Activated T-helper 17 cell treated with anti-CD3 and anti-CD28 coated beads, Interleukin-2, amount 50 U/mL, for 72 hours (primary cell): ENCODE data around the gene MBTD1. TPM values are rescaled to one million over a fixed set of nuclear protein-coding genes. Genes with fewer than 3 reads are reported as not detected.
A peak's percentile ranks its signal among the peaks of the same experiment; 100 is the strongest.
"Not testable (repeated sequence)": the region's sequence is repeated elsewhere in the genome, so short reads cannot be mapped to it uniquely, and the experiment has no call there.

Source experiments
- ATAC-seq: fragments of 150-1000 bp; cut with Tn5 transposase; replicated peaks from 2 replicates; pipeline ENCODE4 v1.10.0; 2021; ENCODE audit warnings: mild to moderate bottlenecking, moderate library complexity
- H3K27ac Mint-ChIP-seq: one replicate; pipeline ENCODE4 v1.8.0; 2022; ENCODE audit warnings: mixed read lengths
- H3K27me3 Mint-ChIP-seq: one replicate; pipeline ENCODE4 v1.8.0; 2022; ENCODE audit warnings: mixed read lengths
- H3K36me3 Mint-ChIP-seq: one replicate; pipeline ENCODE4 v1.8.0; 2022; ENCODE audit warnings: low read depth, mild to moderate bottlenecking, mixed read lengths
- H3K4me1 Mint-ChIP-seq: one replicate; pipeline ENCODE4 v1.8.0; 2022; ENCODE audit warnings: mixed read lengths
- H3K4me3 Mint-ChIP-seq: one replicate; pipeline ENCODE4 v1.8.0; 2022; ENCODE audit warnings: mild to moderate bottlenecking, mixed read lengths
- H3K9me3 Mint-ChIP-seq: one replicate; pipeline ENCODE4 v1.8.0; 2022; ENCODE audit warnings: mixed read lengths
- total RNA-seq, 2 donors: library from RNA; stranded (reverse); gene quantifications; one replicate each; pipeline ENCODE4 v1.2.3, GENCODE V29; 2022

Gene MBTD1
- total RNA-seq, 2 donors from 2014 or later = 10.7 to 17.2 TPM

DNA sequence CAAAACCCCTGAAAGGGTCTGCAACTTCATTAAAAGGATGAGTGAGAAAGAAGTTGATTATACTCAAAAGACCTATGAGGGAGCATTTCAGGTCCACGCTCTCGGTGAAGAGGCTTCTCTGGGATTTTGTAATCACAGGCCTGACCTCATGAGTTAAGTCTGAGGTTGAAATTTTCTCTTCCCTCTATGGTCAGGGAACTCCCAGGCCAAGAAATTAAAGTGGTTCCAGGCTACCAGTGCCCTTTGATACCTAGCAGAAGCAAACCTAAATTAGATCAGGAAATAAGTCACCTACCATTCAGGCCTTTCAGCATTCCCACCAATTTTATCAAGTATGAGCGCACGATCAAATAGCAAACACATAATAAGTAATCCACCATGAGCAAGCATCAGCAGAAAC is 27.9 kb downstream of the MBTD1 start:
- no peaks in the 10 kb centered on the region for H3K27me3 Mint-ChIP-seq
- H3K27ac Mint-ChIP-seq = peak overlapping the region; percentile 21
- ATAC-seq = no peak
- H3K4me3 Mint-ChIP-seq = no peak overlapping the region
- peaks cover 11% of the 10 kb centered on the region for H3K36me3 Mint-ChIP-seq
- H3K9me3 Mint-ChIP-seq = no peaks in the 10 kb centered on the region
- H3K4me1 Mint-ChIP-seq = peaks cover 13% of the 10 kb centered on the region

GRCh38 chr17:51230306-51230705 is 29.5 kb downstream of the MBTD1 start:
- H3K9me3 Mint-ChIP-seq = no peaks in the 10 kb centered on the region
- no peak for ATAC-seq
- H3K27me3 Mint-ChIP-seq = no peaks in the 10 kb centered on the region
- peaks cover 15% of the 10 kb centered on the region for H3K36me3 Mint-ChIP-seq
- no peak overlapping the region for H3K4me3 Mint-ChIP-seq
- no peak overlapping the region for H3K27ac Mint-ChIP-seq
- H3K4me1 Mint-ChIP-seq = peaks cover 13% of the 10 kb centered on the region

DNA sequence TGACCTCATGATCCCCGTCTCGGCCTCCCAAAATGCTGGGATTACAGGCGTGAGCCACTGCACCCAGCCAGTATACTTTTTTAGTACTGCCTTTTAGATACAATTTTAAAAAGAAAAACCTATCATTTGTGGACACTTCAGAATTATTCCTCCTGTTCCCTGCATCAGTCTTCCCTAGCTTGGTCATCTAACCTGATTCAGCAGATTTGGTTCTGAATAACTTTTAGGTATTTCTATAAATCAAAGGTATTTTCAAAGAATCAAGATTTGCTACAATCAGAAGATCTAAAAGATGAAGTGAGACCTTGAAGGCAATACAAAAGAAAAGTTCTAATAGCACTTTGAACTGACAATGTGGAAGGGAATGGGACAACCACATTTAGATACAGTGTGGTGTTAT is 30.0 kb downstream of the MBTD1 start:
- H3K27me3 Mint-ChIP-seq = no peaks in the 10 kb centered on the region
- H3K4me1 Mint-ChIP-seq = peaks cover 17% of the 10 kb centered on the region
- no peaks in the 10 kb centered on the region for H3K9me3 Mint-ChIP-seq
- no peak overlapping the region for H3K4me3 Mint-ChIP-seq
- no peak for ATAC-seq
- H3K27ac Mint-ChIP-seq = no peak overlapping the region
- peaks cover 19% of the 10 kb centered on the region for H3K36me3 Mint-ChIP-seq

GRCh38 chr17:51228161-51228560 is 31.7 kb downstream of the MBTD1 start:
- peaks cover 25% of the 10 kb centered on the region for H3K36me3 Mint-ChIP-seq
- peaks cover 19% of the 10 kb centered on the region for H3K4me1 Mint-ChIP-seq
- no peaks in the 10 kb centered on the region for H3K27me3 Mint-ChIP-seq
- no peaks in the 10 kb centered on the region for H3K9me3 Mint-ChIP-seq
- ATAC-seq = no peak
- H3K4me3 Mint-ChIP-seq = no peak overlapping the region
- no peak overlapping the region for H3K27ac Mint-ChIP-seq

DNA sequence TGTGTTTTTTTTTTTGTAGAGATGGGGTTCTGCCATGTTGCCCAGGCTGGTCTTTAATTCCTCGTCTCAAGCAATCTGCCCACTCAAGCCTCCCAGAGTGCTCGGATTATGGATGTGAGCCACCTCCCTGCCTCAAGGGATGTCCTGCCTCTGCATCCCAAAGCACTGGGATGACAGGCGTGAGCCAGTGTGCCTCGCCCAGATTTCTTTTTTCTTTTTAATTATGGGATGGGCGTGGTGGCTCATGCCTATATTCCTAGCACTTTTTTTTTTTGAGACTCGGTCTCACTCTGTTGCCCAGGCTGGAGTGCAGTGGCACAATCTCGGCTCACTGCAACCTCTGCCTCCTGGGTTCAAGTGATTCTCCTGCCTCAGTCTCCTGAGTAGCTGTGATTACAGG is 34.3 kb downstream of the MBTD1 start:
- H3K4me3 Mint-ChIP-seq, ATAC-seq, H3K27me3 Mint-ChIP-seq, H3K9me3 Mint-ChIP-seq: not testable (repeated sequence)
- Mint-ChIP-seq H3K36me3 (peaks cover 50% of the 10 kb centered on the region), H3K4me1 (peaks cover 11% of the 10 kb centered on the region), H3K27ac (peak overlapping the region; percentile 72)

GRCh38 chr17:51224402-51225262 is 35.2 kb downstream of the MBTD1 start:
- Mint-ChIP-seq H3K4me3 (no peak overlapping the region), H3K27me3 (no peaks in the 10 kb centered on the region), H3K36me3 (peaks cover 59% of the 10 kb centered on the region), H3K4me1 (peaks cover 6% of the 10 kb centered on the region), H3K27ac (peak overlapping the region; percentile 72), H3K9me3 (no peaks in the 10 kb centered on the region)
- no peak for ATAC-seq

- no peaks in the 10 kb centered on the region for H3K9me3 Mint-ChIP-seq
- peaks cover 90% of the 10 kb centered on the region for H3K36me3 Mint-ChIP-seq
- no peak overlapping the region for H3K27ac Mint-ChIP-seq
These were observed 38.5 kb downstream of the MBTD1 start for GRCh38 chr17:51221322-51221721.

DNA sequence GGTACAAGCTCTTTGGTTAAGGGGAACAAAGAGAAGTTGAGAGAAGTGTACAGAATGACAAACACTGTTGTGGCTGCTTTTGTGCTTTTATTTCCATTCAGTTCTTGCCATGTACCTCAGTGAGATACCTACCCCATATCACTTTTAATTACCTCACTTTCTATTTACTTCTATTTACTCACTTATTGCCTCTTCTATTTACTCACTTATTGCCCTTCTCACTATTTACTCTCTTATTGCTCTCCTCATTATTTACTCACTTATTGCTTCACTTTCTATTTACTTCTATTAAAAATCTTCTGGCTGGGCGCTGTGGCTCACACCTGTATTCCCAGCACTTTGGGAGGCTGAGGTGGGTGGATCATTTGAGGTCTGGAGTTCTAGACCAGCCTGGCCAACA is 41.9 kb downstream of the MBTD1 start:
- no peaks in the 10 kb centered on the region for H3K9me3 Mint-ChIP-seq
- H3K4me1 Mint-ChIP-seq = no peaks in the 10 kb centered on the region
- H3K27me3 Mint-ChIP-seq = no peaks in the 10 kb centered on the region
- H3K4me3 Mint-ChIP-seq = no peak overlapping the region
- no peak overlapping the region for H3K27ac Mint-ChIP-seq
- no peak for ATAC-seq
- peaks cover 96% of the 10 kb centered on the region for H3K36me3 Mint-ChIP-seq

More at GRCh38 chr17:51221322-51221721, 38.5 kb downstream of the MBTD1 start:
- Mint-ChIP-seq H3K4me1 (peaks cover 6% of the 10 kb centered on the region), H3K4me3 (no peak overlapping the region), H3K27me3 (no peaks in the 10 kb centered on the region)
- no peak for ATAC-seq

GRCh38 chr17:51214920-51215319 is 44.9 kb downstream of the MBTD1 start:
- H3K27ac Mint-ChIP-seq = no peak overlapping the region
- H3K27me3 Mint-ChIP-seq = no peaks in the 10 kb centered on the region
- ATAC-seq = no peak
- peaks cover 93% of the 10 kb centered on the region for H3K36me3 Mint-ChIP-seq
- no peaks in the 10 kb centered on the region for H3K4me1 Mint-ChIP-seq
- no peaks in the 10 kb centered on the region for H3K9me3 Mint-ChIP-seq
- no peak overlapping the region for H3K4me3 Mint-ChIP-seq

DNA sequence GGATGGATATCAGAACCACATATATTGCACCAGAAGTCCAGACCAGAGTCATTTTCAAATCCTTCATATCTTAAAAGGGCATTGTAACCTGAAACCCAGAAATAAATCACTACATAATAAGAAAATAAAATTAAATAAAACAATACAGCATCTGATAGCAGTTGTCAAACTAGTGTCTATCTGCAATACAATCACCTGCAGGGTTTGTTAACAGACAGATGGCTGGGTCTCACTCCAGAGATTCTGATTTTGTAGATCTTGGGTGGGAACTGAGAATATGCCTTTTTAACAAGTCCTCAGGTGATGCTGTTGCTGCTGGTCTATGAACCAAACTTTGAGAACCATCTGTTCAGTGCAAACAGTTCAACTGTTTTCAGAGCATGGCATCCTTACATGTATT is 56.0 kb downstream of the MBTD1 start:
- no peaks in the 10 kb centered on the region for H3K27me3 Mint-ChIP-seq
- H3K4me1 Mint-ChIP-seq = no peaks in the 10 kb centered on the region
- no peak overlapping the region for H3K27ac Mint-ChIP-seq
- no peak for ATAC-seq
- peaks cover 94% of the 10 kb centered on the region for H3K36me3 Mint-ChIP-seq
- H3K4me3 Mint-ChIP-seq = no peak overlapping the region
- H3K9me3 Mint-ChIP-seq = no peaks in the 10 kb centered on the region

- H3K4me3 Mint-ChIP-seq = no peak overlapping the region
- peak overlapping the region; percentile 67 for H3K27ac Mint-ChIP-seq
- H3K4me1 Mint-ChIP-seq = no peaks in the 10 kb centered on the region
- H3K9me3 Mint-ChIP-seq = no peaks in the 10 kb centered on the region
- no peaks in the 10 kb centered on the region for H3K27me3 Mint-ChIP-seq
- peaks cover 85% of the 10 kb centered on the region for H3K36me3 Mint-ChIP-seq
- ATAC-seq = no peak
These were observed 59.0 kb downstream of the MBTD1 start for GRCh38 chr17:51200846-51201245.

DNA sequence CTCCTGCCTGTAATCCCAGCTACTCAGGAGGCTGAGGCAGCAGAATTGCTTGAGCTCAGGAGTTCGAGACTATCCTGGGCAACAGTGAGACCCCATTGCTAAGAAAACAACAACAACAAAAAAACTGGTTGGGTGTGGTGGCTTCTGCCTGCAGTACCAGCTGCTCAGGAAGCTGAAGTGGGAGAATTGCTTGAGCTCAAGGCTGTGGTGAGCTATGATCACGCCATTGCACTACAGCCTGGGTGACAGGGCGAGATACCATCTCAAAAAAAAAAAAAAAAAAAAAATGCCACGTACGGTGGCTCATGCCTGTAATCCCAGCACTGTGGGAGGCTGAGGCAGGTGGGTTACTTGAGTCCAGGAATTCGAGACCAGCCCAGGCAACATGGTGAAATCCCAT is 59.6 kb downstream of the MBTD1 start:
- H3K27ac Mint-ChIP-seq = no peak overlapping the region

DNA sequence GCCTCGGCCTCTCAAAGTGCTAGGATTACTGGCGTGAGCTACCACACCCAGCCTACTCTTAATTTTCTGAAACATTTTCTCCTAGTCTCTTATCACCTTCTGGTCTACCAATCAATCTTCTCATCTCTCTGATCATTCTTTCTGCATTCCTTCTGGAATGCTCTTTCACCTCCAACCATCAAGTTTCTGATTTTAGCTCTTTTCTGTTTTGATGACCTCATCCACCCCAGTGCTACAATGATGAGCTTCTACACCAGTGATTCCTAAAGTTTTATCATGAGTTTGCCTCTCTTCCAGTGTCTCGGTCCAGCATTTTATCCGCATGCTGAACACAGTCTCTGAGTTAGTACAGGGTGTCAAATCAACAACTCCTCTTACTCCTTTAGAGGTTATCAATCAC is 62.1 kb downstream of the MBTD1 start:
- Mint-ChIP-seq H3K4me3 (no peak overlapping the region), H3K27ac (peak overlapping the region; percentile 9), H3K27me3 (no peaks in the 10 kb centered on the region), H3K36me3 (peaks cover 78% of the 10 kb centered on the region), H3K9me3 (no peaks in the 10 kb centered on the region), H3K4me1 (no peaks in the 10 kb centered on the region)
- no peak for ATAC-seq

More for the DNA sequence above, 59.6 kb downstream of the MBTD1 start:
- peaks cover 79% of the 10 kb centered on the region for H3K36me3 Mint-ChIP-seq
- H3K9me3 Mint-ChIP-seq = no peaks in the 10 kb centered on the region
- H3K4me3 Mint-ChIP-seq = no peak overlapping the region
- peak; percentile 23 for ATAC-seq
- no peaks in the 10 kb centered on the region for H3K27me3 Mint-ChIP-seq
- no peaks in the 10 kb centered on the region for H3K4me1 Mint-ChIP-seq

DNA sequence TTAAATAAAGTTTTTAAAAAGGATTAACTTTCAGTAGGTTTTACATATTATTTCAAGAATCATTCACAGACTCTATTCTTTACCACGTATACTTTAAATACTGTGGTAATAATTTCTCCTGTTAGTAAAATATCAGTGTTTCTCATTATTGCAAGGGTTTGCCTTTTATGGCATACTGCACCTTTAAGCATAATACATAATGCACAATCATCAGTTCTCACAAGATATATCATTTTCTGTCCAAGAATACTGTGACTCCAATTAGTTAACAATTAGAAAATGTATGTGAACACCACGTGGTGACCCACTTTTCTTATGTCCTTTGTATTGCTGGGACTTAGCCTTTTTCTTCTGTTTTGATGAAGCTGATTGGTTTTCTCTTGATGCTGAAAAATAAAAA is 68.0 kb downstream of the MBTD1 start:
- no peak for ATAC-seq
- H3K27ac Mint-ChIP-seq = no peak overlapping the region
- no peaks in the 10 kb centered on the region for H3K27me3 Mint-ChIP-seq

DNA sequence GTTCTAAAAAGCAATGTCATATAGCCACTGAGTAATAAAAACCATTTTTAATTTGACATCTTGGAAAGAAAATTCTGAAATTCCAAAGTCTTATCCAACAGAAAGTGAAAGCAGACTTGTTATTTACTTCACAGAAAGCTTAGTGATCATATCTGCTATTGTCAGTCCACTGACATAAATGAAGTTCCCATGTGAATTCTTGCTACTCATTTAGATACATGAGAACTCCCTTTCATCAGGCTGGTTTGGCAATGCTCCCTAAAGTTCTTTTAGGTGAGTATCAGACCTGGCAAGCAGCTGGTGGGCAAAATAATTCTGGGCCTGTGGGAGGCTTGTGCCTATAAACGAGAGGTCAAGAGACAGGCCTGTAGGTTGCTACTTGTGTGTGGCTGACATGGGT is 70.2 kb downstream of the MBTD1 start:
- ATAC-seq = no peak
- Mint-ChIP-seq H3K4me1 (peaks cover 5% of the 10 kb centered on the region), H3K36me3 (peaks cover 95% of the 10 kb centered on the region), H3K27ac (no peak overlapping the region), H3K9me3 (no peaks in the 10 kb centered on the region), H3K4me3 (no peak overlapping the region), H3K27me3 (no peaks in the 10 kb centered on the region)

More for the DNA sequence above, 68.0 kb downstream of the MBTD1 start:
- Mint-ChIP-seq H3K36me3 (peaks cover 79% of the 10 kb centered on the region), H3K4me3 (no peak overlapping the region), H3K9me3 (no peaks in the 10 kb centered on the region), H3K4me1 (no peaks in the 10 kb centered on the region)
